ENCODE measurements around the gene HES7. TPM values are rescaled to one million over a fixed set of nuclear protein-coding genes. Genes with fewer than 3 reads are reported as not detected.
A peak's percentile ranks its signal among the peaks of the same experiment; 100 is the strongest.

The HES7 gene
- total and polyA plus RNA-seq, 9 of the 15 experiments (the other 6 are each of a cell fraction or from before 2014, with no cell fraction given), result 0.03 to 1.7 (median 0.14) TPM; not detected in 1

- TF ChIP-seq BCLAF1 (IDR thresholded peaks at IDR 0.05; ENCODE audit: borderline replicate concordance in 1 of 2, control insufficient read depth in 1 of 2, low read depth in 2 of 2, low read length in 1 of 2) (no peak; a peak in 1 of 4 replicates), ZNF324 (CRISPR knock-in tag; IDR thresholded peaks at IDR 0.05) (no peak), HNRNPL (IDR thresholded peaks at IDR 0.05; ENCODE audit: low read depth, low read length) (peak; percentile 86), ZBTB12 (CRISPR knock-in tag; IDR thresholded peaks at IDR 0.05) (no peak), PRPF4 (IDR thresholded peaks at IDR 0.05; ENCODE audit: insufficient read depth, low read depth, low read length, poor library complexity, severe bottlenecking) (no peak), ZBTB34 (CRISPR knock-in tag; IDR thresholded peaks at IDR 0.05) (no peak), STAT6 (CRISPR knock-in tag; IDR thresholded peaks at IDR 0.05) (no peak), MNT (conservative IDR thresholded peaks at IDR 0.05) (peak; percentile 97 to 98)
Measured at GRCh38 chr17:8152112-8152775, 28.3 kb upstream of the HES7 start, which contains the start of gene PER1 (continued).

All from K562 (cell line).